OCI-LY7 (cell line): ENCODE measurements around the gene KDM8. TPM values are rescaled to one million over a fixed set of nuclear protein-coding genes. Genes with fewer than 3 reads are reported as not detected.

ENCODE experiments used
- BruUV-seq: library from RNA; stranded (reverse); fragments of 400-500 nt; replicated peaks from 2 replicates; lab custom pipeline; 2021; lab: Mats Ljungman, UMichigan
- CTCF ChIA-PET: fragments of 300-600 bp; sonication (Branson Sonifier 250); formaldehyde crosslinking; loops from one replicate; lab custom pipeline; 2022; ENCODE audit warnings: antibody characterized with exemption; ENCODE audit not compliant: unreplicated experiment; lab: Charles Lee
- POLR2A ChIA-PET: fragments of 300-600 bp; sonication (Branson Sonifier 250); formaldehyde crosslinking; loops from one replicate; lab custom pipeline; 2022; ENCODE audit warnings: antibody characterized with exemption; lab: Charles Lee
- DNase-seq: peaks from one replicate; pipeline ENCODE4 v3.0.0-alpha.2; 2015; ENCODE audit warnings: low spot score
- H2AFZ ChIP-seq: fragments of 200-600 bp; sonication (generic), shearing (Covaris generic); 2 replicates; pipeline ENCODE4 v1.6.1; 2014; ENCODE audit warnings: mild to moderate bottlenecking, antibody characterized with exemption, low read length, moderate library complexity
- H3K27ac ChIP-seq: fragments of 200-600 bp; sonication (generic); 2 replicates; pipeline ENCODE4 v1.5.1; 2014; ENCODE audit warnings: mixed run types, low read depth, mild to moderate bottlenecking, moderate library complexity, low read length, inconsistent platforms; ENCODE audit not compliant: poor library complexity, severe bottlenecking
- H3K36me3 ChIP-seq: fragments of 200-600 bp; sonication (generic); 2 replicates; pipeline ENCODE4 v1.6.1; 2014; ENCODE audit warnings: mild to moderate bottlenecking, antibody characterized with exemption, low read length, moderate library complexity, mixed read lengths; ENCODE audit not compliant: insufficient read depth
- H3K4me1 ChIP-seq: fragments of 200-600 bp; sonication (generic); 2 replicates; pipeline ENCODE4 v1.5.1; 2014; ENCODE audit warnings: mild to moderate bottlenecking, low read length; ENCODE audit not compliant: insufficient read depth, poor library complexity, severe bottlenecking
- H3K4me2 ChIP-seq: fragments of 200-600 bp; sonication (generic); 2 replicates; pipeline ENCODE4 v1.6.1; 2014; ENCODE audit warnings: mild to moderate bottlenecking, low read length
- H3K4me3 ChIP-seq: fragments of 200-600 bp; sonication (generic); 2 replicates; pipeline ENCODE4 v1.5.1; 2014; ENCODE audit warnings: mild to moderate bottlenecking, low read depth, low read length; ENCODE audit not compliant: poor library complexity, severe bottlenecking
- H3K79me2 ChIP-seq: fragments of 200-600 bp; sonication (generic); 2 replicates; pipeline ENCODE4 v1.6.1; 2016; ENCODE audit warnings: low read depth, mild to moderate bottlenecking, low read length, moderate library complexity, mixed read lengths; ENCODE audit not compliant: insufficient read depth
- H3K9me2 ChIP-seq: fragments of 200-600 bp; sonication (generic); 2 replicates; pipeline ENCODE4 v1.6.1; 2016; ENCODE audit warnings: mild to moderate bottlenecking, low read length, mixed read lengths; ENCODE audit not compliant: insufficient read depth
- H3K9me3 ChIP-seq: fragments of 200-600 bp; sonication (generic); 2 replicates; pipeline ENCODE4 v1.6.1; 2014; ENCODE audit warnings: mild to moderate bottlenecking, mixed run types, low read length, mixed read lengths
- H4K20me1 ChIP-seq: fragments of 200-600 bp; sonication (generic); 2 replicates; pipeline ENCODE4 v1.6.1; 2014; ENCODE audit warnings: mild to moderate bottlenecking, antibody characterized with exemption, low read length, moderate library complexity, mixed read lengths; ENCODE audit not compliant: insufficient read depth
- EZH2phosphoT487 ChIP-seq: fragments of 200-600 bp; sonication (generic); IDR thresholded peaks from 2 replicates; pipeline ENCODE4 v1.6.1; 2018; ENCODE audit warnings: low read depth, borderline replicate concordance, mild to moderate bottlenecking, mixed run types, antibody characterized with exemption, low read length, moderate library complexity, mixed read lengths
- intact Hi-C: fragments of 100-400 bp; cut with micrococcal nuclease; formaldehyde crosslinking; loops from one replicate; pipeline ENCODE4 v1.10.0; 2022; ENCODE audit not compliant: unreplicated experiment
- total RNA-seq, 2 experiments: library from RNA; depleted of rRNA in 1 of 2; stranded (reverse); fragments of >200 nt in 1 of 2; shearing (Covaris generic) in 1 of 2; gene quantifications; 2 replicates each; pipeline ENCODE4 v1.2.3, GENCODE V29; 2014 to 2022
- TF ChIP-seq, protein P1 (sequence below): fragments of 200-600 bp; sonication (generic); conservative IDR thresholded peaks from 2 replicates; pipeline ENCODE4 v1.5.1; 2014; ENCODE audit warnings: mild to moderate bottlenecking, antibody characterized with exemption, low read length, moderate library complexity, mixed read lengths

KDM8 gene
- total RNA-seq, 2 experiments from 2014 or later, result 14.2 to 14.5 TPM

DNA sequence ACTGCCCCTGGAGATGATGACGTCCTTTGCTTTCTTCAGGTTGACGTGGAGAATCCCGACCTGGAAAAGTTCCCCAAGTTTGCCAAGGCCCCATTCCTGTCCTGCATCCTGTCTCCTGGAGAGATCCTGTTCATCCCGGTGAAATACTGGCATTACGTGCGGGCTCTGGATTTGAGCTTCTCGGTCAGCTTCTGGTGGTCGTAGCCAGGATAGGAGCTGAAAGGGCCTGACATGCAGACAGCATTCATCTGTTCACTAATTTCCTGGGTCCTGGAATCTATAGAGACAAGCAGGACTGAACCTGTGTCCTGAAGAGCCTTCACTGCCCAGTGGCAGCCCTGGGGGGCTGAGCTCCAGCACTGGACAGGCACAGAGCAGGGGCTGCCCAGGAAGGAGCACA lies 17.2 kb downstream of the KDM8 start:
- no peak for DNase-seq
- TF ChIP-seq EZH2phosphoT487, result no peak
- TF ChIP-seq, protein P1, sequence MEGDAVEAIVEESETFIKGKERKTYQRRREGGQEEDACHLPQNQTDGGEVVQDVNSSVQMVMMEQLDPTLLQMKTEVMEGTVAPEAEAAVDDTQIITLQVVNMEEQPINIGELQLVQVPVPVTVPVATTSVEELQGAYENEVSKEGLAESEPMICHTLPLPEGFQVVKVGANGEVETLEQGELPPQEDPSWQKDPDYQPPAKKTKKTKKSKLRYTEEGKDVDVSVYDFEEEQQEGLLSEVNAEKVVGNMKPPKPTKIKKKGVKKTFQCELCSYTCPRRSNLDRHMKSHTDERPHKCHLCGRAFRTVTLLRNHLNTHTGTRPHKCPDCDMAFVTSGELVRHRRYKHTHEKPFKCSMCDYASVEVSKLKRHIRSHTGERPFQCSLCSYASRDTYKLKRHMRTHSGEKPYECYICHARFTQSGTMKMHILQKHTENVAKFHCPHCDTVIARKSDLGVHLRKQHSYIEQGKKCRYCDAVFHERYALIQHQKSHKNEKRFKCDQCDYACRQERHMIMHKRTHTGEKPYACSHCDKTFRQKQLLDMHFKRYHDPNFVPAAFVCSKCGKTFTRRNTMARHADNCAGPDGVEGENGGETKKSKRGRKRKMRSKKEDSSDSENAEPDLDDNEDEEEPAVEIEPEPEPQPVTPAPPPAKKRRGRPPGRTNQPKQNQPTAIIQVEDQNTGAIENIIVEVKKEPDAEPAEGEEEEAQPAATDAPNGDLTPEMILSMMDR, result no peak
- BruUV-seq, result TSS peak; percentile 28
- Histone ChIP-seq H3K4me1 (no peaks in the 10 kb centered on the region), H3K27ac (no peak overlapping the region), H3K36me3 (peaks cover 15% of the 10 kb centered on the region), H2AFZ (no peak overlapping the region), H4K20me1 (no peaks in the 10 kb centered on the region), H3K4me2 (no peak overlapping the region), H3K9me2 (no peaks in the 10 kb centered on the region), H3K4me3 (no peak overlapping the region), H3K79me2 (no peaks in the 10 kb centered on the region), H3K9me3 (no peaks in the 10 kb centered on the region)
- intact Hi-C loops, result no loop called here
- CTCF ChIA-PET, result no interaction called here
- POLR2A ChIA-PET, result no interaction called here

DNA sequence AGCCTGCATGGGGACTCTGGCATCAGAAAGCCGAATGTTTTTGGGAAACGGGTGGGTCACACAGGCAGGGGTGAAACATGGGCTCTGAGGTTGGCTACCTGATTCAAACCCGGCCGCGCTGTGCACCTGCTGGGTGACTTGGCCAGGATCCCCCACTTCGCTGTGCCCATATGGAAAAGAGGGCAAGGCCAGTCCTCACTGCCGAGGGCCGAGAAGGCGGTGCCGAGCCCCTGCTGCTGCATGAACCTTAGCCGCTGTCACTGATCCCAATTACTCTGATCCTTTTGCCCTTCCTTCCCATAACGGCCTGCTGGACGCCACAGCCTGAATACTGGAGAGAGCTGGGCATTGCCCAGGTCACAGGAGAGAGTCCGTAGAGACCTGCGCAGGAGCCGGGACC lies 17.7 kb downstream of the KDM8 start:
- Histone ChIP-seq H3K4me1 (peaks cover 4% of the 10 kb centered on the region), H4K20me1 (no peaks in the 10 kb centered on the region), H3K36me3 (peaks cover 10% of the 10 kb centered on the region), H3K9me3 (no peaks in the 10 kb centered on the region), H3K4me3 (no peak overlapping the region), H3K79me2 (no peaks in the 10 kb centered on the region), H3K4me2 (no peak overlapping the region), H3K27ac (no peak overlapping the region), H3K9me2 (no peaks in the 10 kb centered on the region), H2AFZ (no peak overlapping the region)
- ChIA-PET POLR2A (no interaction called here), CTCF (no interaction called here)
- no peak for DNase-seq
- BruUV-seq, result no TSS peak
- no peak for TF ChIP-seq EZH2phosphoT487
- TF ChIP-seq, protein P1, result no peak
- intact Hi-C loops, result no loop called here

DNA sequence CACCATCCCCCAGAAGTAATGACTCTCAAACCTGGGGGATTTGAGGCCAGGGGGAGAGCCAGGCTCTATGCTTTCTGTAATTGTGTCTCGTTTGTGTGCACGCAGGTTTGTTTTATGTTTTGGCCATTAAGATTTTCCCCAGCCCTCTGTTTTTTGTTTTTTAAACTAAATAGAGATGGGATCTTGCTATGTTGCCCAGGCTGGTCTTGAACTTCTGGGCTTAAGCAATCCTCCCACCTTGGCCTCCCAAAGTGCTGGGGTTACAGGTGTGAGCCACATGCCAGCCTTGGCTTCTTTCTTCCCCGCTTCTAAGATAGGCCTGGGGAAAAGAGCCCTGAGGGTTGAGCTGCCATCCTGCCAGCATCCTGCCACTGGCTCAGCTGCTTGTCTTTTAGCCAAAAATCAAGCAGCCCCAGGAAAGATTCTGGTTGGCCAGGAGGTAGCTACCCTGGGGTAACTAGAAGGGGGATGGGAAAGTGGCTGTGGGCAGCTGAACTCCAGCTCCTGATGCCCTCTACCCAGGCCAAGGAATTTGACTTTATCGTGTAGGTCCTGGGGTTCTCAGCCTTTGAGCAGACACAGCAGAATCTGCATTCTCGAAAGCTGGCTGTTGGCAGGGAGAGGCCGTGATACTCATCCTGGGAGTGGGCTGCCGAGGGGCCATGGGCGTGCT lies 18.4 kb downstream of the KDM8 start:
- Histone ChIP-seq H2AFZ (no peak overlapping the region), H4K20me1 (no peaks in the 10 kb centered on the region), H3K79me2 (no peaks in the 10 kb centered on the region), H3K9me3 (no peaks in the 10 kb centered on the region), H3K4me2 (no peak overlapping the region), H3K4me3 (no peak overlapping the region), H3K9me2 (no peaks in the 10 kb centered on the region), H3K27ac (no peak overlapping the region), H3K4me1 (peaks cover 8% of the 10 kb centered on the region), H3K36me3 (peaks cover 7% of the 10 kb centered on the region; the same call in 1 of the 2 replicates)
- POLR2A ChIA-PET, result interaction anchor here (0.8 kb wide), 1 partner anchor 183 kb away, joined by 3 read pairs; no protein-coding TSS in a partner anchor
- CTCF ChIA-PET, result no interaction called here
- TF ChIP-seq, protein P1, result no peak
- no peak for TF ChIP-seq EZH2phosphoT487
- no peak for DNase-seq
- no TSS peak for BruUV-seq
- intact Hi-C loops, result no loop called here
